IPS-11a (cell line): Measurements from ENCODE around the gene HNF4A.

Experiments used
- H3K4me3 ChIP-seq: one replicate; pipeline ENCODE4 v1.5.1; 2013; ENCODE audit warnings: low read depth, low read length, control low read depth

The HNF4A gene

DNA sequence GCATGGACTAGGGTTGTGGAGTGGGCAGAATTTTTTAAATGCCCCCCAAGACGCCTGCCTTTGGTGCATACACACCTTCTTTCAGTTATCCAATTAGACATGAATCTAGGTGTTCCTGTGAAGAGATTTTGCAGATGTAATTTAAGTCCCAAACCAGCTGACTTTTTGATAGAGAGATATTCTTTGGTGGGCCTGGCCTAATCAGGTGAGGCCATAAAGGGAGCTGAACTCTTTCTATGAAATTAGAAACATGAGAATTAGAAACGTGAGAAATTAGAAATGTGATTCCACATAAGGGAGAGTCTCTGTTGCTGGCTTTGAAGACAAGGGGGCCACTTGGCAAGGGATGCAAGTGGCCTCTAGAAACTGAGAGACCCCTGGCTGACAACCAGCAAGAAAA, 83.8 kb downstream of the HNF4A start:
- no peak overlapping the region for H3K4me3 ChIP-seq

DNA sequence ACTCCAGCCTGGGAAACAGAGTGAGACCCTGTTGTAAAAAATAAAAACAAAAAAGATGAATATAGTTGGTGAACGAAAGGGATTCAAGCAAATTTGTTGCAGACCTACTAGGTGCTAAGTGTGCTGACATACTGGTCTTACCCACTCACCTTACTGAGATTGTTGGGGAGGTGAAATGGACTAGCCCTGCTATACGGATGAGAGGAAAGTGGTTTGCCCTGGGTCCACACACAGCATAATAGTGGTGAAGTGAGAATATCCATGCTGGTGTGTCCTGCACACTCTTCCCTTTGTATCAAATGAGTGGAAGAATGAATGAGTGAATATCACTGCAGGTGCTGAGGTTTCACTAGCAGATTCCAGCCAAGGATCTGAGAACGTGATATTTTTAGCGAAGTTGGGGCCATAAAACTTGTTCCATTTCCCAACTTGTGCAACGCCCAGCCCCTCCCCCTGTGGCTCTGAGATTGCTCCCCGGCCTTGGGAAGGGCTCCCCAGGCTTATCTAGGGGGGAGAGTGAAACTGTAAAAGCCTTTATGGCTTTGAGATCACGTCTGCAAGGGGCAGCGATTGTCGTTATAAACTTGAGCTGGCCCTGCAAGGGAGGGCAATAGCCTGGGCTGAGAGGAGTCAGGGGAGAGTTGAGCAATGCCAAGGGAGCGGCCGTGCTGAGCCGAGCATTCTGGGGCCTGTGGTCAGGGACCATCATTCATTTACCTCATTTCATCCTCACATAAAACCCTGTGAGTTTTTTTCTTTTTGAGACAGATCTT, 87.0 kb downstream of the HNF4A start:
- H3K4me3 ChIP-seq: no peak overlapping the region

DNA sequence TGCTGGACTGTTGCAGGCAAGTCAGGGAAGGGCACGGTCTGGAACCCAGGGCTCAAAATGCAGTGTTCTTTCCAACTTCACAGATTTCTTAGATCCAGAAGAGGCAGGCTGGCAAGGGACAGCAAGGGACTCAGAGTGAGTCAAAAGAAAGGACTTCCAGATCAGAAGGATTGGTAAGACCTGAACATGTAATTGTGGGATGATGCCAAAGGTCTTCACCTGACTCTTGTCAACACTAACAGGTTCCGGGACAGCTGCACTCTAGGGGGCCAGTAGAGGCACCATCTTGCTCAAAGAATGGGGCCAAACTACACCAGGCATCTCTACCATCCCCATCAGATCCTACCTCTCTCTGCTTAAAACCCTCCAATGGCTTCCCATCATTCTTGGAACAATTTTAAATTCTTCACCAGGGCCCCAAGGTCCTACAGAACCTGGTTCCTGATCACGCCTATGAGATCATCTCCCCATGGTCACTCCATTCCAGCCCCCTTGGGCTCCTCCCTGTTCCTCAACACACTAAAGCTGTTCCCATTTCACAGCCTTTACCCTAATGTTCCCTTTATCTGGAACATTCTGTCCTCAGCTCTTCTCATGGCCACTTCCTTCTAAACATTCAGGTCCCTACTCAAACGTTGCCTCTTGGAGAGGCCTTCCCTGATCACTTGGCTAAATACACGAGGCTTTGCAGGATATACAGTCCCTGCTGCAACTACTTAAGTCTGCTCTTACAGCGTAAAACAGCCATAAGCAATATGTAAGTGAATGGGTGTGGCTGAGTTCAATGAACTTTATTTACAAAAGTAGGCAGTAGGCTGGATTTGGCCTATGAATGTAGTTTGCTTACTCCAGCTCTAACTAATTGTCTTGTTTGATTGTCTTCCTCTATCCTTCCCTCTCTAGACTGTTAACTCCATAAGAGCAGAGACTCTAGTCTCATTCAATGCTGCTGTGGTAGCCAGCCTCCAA, 90.5 kb downstream of the HNF4A start:
- H3K4me3 ChIP-seq: no peak overlapping the region

DNA sequence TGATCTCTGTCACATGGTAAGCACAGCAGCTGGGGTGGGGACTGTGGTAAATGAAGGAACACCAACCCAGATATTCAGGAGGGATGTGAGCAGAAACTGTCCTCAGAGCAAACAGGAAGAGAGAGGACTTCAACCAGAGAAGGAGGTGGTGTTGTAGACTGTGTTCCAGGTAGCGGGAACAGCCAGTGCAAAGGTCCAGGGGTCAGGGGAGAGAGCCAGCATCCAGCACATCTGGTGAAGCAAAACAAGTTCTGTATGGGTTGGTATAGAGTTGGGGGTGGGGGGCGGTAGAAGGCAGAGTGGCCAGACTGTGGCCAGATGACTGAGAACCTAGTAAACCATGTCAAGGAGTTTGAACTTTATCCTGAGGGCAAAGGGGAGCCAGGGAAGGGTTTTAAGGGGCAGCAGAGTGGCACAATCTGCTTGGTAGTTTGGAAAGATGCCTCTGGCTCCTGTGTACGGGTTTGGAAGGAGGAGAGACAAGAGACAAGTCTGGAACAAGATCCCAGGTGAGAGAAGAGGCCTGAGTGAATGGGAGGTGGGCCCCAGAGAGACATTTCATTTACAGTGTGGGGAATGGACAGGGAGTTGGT, 92.4 kb downstream of the HNF4A start:
- no peak overlapping the region for H3K4me3 ChIP-seq

DNA sequence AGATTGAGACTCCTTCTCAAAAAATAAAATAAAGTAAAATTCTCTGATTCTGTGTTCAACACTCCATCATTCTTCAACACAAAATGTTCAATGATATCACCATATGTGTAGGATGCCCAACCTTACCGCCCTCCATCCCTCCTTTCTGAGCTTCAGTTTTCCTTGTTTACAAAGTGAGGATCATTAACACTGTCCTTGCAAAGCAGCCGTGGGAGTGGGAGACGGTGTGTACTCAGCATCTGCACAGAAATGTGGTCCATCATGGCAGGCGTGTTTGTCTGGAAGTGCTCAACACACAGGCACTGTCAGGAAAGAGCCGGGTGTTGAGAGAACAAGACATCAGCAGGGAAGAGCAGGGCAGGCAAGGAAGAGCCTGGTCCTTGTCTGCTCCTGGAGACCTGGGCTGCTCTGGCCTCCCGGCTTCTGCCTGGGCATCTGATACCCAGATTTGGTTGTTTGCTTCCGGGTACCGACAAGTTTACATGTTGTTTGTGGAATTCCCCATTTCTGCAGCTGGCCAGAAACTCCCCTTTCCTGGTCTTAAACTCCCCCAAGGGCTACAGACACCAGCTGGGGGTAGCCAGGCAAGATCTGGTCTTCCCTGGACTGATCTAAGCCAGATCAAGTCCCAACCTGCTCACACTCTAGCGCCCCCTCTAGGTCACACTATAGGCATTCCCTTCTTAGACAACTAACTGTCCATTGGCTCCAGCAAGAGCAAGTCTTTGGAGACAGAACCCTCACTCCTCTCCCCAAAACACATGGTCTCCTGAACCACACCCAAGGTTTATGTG, 93.5 kb downstream of the HNF4A start:
- H3K4me3 ChIP-seq: no peak overlapping the region

DNA sequence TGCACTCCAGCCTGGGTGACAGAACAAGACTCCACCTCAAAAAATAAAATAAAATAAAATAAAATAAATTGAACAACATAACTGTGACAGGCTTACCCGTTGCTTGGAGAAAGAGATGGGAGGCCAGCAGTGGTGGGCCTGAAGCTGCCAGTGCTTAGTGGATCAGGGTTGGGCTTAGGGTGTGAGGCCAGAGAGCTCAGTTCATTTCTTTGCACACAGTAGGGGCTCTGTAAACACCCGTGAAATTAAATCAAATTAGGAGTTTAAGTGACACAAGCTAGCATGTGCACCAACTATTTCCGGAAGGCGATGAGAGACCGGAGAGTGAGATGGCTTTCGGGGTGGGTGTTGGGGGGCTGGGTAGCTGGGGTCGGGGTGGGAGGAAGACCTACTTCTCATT, 94.4 kb downstream of the HNF4A start:
- H3K4me3 ChIP-seq: no peak overlapping the region

DNA sequence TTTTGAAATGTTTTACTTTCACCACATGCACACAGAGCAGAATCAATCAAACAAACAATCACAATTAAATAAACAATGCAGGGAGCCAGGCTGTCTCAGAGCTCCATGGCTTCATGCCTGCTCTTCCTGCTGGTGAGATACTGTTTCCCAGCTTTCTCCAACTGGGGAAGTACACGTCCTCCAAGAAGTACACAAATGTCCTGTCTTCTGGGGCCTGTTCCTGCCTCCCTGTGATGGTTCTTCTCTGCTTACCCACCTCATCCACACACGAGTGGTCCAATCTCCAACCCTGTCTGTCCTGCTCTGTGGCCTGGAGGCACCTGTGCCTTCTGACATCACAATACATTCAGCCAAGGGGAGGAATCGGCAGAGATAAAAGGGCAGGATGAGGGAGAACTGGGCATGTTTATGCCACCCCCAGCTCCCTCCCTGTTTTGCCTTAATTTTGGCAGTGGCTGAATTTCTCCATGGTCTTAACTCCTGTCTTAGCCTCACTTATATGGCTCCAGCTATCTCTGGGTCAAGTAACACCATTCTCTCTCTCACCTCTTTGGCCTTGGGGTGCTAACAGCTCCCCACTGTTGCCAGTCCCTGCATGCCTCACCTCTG, 94.9 kb downstream of the HNF4A start:
- no peak overlapping the region for H3K4me3 ChIP-seq

DNA sequence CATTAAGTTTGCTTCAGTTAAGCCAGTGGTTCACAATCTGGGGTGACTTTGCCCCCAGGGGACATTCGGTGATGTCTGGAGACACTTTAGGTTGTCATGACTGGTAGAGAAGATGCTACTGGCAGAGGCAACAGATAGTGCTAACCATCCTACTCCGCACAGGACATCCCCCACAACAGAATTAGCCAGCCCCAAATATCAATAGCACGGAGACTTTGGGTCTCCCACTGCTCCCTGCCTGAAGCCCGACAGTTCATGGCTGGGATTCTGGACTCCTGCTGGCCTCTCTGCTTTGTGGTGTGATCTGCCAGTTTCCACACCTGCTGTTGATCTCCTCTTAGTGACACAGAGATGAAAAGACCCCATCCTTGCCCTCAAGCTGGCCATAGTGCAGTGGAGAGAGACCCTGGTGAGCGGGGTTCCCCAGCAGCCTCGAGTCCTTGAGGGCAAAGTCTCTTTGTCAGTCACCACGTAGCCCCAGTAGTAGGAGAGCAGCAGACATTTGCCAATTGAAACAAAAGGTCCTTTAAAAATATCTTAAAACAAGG, 95.5 kb downstream of the HNF4A start:
- H3K4me3 ChIP-seq: no peak overlapping the region

DNA sequence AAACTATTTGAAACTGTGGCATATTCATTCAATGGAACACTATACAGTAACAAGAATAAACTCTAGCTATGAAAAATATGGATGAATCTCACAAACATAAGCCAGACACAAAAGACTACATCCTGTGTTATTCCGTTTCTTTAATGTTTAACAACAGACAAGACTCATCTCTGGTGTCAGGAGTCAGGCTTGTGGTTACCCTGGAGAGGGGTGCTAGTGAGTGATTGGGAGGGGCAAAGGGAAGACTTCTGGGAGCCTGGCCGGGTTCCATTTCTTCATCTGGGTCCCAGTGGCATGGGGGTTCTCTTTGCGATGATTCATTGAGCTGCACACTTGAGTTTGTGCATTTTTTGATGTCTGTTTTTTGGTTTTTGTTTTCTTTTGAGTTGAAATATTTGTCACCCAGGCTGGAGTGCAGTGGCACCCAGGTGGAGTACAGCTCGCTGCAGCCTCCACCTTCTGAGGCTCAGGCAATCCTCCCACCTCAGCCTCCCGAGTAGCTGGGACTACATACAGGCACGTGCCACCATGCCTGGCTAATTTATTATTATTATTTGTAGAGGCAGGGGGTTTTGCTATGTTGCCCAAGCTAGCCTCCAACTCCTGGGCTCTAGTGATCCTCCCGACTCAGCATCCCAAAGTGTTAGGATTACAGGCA, 98.9 kb downstream of the HNF4A start:
- no peak overlapping the region for H3K4me3 ChIP-seq

DNA sequence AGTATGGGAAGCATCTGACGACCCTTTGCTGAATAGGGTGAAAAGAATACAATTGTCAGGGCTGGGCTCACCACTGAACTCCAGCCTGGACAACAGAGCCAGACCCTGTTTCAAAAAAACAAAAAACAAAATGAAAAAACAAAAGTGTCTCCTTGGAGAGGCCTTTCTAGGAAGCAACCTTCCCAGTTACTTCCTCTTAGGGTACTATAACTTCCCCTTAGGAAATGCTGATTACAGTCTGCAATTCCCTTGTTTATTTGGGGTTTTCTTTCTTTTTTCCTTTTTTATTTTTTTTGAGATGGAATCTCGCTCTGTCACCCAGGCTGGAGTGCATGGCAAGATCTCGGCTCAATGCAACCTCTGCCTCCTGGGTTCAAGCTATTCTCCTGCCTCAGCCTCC, 99.6 kb downstream of the HNF4A start:
- H3K4me3 ChIP-seq: no peak overlapping the region

DNA sequence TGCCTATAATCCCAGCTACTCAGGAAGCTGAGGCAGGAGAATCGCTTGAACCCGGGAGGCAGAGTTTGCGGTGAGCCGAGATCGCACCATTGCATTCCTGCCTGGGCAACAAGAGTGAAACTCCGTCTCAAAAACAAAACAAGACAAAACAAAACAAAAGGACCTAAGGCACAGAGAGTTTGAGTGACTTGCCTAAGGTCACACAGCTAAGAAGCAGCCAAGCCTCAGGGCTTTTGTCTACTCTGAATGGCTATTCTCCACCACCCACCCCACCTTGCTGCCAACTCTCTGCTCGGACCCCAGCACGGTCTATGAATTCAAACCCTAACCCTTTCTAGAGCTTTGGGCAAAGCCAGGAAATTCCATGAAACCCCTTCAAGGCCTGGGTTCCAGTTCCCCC, 101.1 kb downstream of the HNF4A start:
- H3K4me3 ChIP-seq: no peak overlapping the region

DNA sequence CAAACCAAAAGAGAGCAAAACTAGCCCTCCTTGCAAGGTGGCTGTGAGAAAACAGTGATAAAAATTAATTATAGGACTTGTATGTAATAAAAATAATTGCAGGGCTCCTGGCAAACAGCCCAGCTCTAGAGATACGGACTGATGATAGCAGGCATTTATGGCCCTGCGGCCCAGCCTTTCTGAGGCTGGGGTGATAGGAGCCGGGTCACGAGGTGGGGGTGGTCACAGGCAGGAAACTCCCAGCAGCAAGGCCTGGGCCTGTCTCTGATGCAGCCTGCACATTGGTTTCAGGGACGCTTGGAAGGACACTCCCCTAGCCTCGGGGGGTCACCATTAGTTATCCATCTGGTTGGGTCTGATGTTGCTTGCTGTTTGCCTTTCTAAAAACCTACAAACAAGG, 101.5 kb downstream of the HNF4A start:
- H3K4me3 ChIP-seq: no peak overlapping the region

DNA sequence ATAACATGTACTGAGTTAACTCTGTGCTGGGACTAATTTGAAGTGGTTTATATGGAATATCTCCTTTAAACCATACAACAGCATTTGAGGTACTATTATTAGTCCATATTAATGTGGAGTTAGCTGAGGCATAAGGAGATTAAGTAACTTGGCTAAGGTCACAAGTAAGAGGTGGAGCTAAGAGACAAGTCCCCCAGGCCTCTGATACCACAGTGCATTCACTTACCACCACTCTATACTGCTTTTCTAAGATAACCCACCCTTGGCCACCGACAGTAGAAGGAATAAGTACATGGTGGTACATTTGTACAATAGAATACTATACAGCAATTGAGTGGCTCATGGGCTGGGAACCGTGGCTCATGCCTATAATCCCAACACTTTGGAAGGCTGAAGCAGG, 103.8 kb downstream of the HNF4A start:
- H3K4me3 ChIP-seq: no peak overlapping the region

DNA sequence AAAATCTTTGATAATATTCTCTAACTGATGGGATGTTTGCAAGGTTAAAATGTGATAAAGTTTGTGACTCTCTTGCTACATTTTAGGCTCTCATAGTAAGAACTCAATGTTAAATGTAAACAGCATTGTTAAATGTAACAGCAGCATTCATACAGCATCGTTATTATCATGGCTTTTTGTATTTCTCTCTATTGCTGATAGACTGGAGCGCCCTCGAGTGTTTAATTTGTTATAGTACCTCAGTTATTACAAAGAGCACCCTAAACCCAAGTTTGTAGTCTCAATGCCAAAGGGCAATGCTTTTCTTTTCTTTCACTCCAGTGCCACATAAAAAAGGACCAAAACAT, 105.3 kb downstream of the HNF4A start:
- H3K4me3 ChIP-seq: no peak overlapping the region

DNA sequence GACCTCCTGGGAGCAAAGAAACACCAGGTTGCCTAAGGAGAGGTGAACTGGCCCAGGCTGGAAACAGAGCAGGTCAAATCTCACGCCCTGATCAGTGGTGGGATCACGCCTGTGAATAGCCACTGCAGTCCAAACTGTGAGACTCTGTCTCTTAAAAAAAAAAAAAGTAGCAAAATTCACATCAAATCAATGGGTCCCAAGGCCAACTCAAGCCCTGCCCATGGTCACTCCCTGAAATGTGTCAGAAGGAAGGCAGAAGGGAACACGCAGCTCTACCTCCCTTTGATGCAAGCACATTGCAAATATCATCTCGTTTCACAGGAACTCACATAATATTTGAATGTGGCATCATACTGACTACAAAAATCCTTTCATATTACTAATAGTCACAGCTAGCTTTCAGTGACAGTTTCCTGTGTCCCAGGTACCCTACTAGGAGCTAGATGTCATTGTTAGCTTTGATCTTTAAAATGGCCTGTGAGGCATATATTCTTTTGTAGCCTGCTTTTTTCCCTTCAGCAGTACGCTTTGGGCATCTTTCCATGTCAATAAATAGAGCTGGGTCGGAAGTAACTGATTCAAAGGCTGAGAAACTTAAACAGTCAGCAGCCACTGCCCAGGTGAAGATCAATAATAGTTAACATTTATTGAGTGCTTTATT, 105.8 kb downstream of the HNF4A start:
- H3K4me3 ChIP-seq: no peak overlapping the region

DNA sequence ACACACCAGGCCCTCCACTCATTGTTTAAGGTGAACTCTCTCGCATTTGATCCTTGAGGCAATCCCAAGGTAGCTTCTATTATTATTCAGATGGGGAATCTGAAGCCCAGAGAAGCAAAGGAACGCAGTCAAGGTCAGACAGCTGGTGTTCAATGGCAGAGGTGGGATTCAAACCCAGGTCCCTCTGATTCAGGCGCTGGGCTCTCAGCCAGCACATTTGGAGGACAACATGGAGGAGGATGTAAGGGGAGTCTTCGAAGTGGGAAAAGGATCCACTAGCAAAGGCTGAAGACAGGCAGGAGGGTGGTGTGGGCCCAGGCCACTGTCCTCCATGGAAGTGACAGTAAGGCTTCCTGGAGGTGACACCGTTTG, 106.3 kb downstream of the HNF4A start:
- H3K4me3 ChIP-seq: no peak overlapping the region

DNA sequence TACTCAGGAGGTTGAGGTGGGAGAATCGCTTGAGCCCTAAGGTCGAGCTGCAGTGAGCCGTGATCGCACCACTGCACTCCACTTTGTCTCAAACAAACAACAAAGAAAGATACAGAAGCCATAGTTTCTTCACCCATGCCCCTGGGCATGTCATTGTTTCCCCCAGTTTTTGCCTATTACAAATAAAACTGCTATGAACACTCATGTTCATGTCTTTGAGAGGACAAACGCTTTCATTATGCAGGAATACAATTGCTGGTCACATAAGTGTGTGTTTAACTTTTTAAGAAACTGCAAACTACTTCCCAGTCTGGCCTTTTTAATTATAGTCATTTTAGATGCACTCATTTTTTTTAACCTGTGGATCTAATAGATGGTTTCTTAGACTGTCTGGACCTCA, 108.0 kb downstream of the HNF4A start:
- H3K4me3 ChIP-seq: no peak overlapping the region

DNA sequence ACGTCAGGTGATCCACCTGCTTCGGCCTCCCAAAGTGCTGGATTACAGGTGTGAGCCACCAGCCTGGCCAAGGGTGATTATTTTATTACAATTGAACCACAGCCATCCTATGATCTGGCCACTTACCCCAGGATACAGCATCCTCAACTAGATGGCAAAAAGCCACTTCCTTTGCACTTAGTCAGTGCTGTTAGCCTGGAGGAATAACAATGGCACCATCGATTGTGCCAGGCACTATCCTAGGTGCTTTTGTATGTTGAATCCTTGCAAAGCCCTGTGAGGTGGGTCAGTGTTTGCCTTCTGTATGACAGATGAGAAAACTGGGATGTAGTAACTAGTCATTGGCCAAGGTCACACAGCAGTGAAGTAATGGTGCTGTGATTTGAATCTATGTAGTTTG, 109.0 kb downstream of the HNF4A start:
- no peak overlapping the region for H3K4me3 ChIP-seq

DNA sequence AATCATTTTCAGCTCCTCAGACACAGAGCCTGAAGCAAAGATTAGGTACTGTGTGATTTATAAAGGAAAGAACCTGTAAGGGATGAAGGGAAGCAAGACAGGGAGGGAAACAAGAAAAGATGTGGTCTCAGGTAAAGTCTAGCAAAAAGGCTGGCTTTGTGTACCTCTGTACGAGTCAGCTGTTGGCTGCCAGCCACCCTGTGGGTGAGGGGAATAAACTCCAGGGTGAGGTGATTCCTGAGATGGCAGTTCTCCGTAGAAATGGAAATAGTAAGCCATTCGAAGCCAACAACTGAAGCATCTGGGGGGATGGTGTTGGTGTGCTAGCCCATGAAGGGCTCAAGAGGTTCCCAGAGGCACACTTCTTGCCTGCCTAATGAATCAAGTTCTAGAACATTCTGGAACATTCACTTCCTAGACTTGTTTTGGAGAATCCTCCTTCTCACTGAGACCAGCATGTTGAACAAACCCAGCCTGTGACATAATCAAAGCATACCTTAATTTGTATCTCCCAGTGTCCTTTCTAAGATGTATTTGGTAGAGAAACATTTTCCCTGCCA, 109.6 kb downstream of the HNF4A start:
- H3K4me3 ChIP-seq: no peak overlapping the region
